ENCODE data around the gene GJA10. TPM values are rescaled to one million over a fixed set of nuclear protein-coding genes. Genes with fewer than 3 reads are reported as not detected.

The GJA10 gene
- not detected in 2 replicates for total RNA-seq

GRCh38 chr6:89894169-89894568 is at the start of gene GJA10:
Gene GJA10, plus strand, starts transcription at chr6:89894469. Its CDS starts 0 bp downstream, at chr6:89894469.

Other genes with a start within 250 kb of the GJA10 start
- gene MDN1, start 74.7 kb upstream of the GJA10 start, total RNA-seq = 25.9 and 32.5 TPM in 2 replicates
- 15.6 and 20.8 TPM in 2 replicates for gene CASP8AP2, start 64.6 kb upstream of the GJA10 start, total RNA-seq